C4-2B (cell line): Measurements from ENCODE around the gene COL9A3.

Experiments
- H3K27ac ChIP-seq: fragments of 450-650 bp; 2 replicates; pipeline ENCODE4 v1.5.1; 2017
- ZFX ChIP-seq: fragments of 450-650 bp; IDR thresholded peaks from 2 replicates; pipeline ENCODE4 v1.6.1; 2017
- TF ChIP-seq, protein P1 (sequence below): fragments of 450-650 bp; conservative IDR thresholded peaks from 2 replicates; pipeline ENCODE4 v1.5.1; 2017; ENCODE audit warnings: mild to moderate bottlenecking

The COL9A3 gene

DNA sequence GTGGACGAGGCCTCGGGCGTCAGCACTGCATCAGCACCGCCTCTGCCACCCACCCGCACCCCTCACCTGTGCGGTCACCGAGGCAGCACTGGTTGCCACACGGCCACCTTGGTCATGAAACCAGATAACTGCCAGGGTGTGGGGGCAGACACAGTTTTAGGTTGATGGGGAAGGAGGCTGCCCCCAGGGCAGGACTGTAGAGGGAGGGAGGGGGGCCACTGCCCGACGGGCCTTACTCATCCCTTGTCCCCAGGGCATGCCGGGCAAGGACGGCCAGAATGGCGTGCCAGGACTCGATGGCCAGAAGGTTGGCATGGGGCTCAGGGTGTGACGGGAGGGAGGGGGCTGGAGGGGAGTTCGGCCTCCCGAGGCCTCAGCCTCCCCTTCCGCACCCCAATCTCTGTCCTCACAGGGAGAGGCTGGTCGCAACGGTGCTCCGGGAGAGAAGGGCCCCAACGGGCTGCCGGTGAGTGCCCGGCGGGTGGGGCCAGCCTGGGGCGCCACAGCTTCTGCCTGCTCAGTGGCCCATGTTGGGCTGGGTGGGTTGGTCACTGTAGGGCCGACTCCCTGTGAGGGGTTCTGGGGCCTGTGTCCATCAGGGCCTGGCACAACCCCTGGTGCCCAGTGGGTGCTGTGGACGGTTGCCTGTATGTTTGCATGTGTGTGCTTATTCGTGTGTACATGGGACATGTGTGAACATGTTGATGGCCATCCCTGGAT is 11.8 kb downstream of the COL9A3 start:
- TF ChIP-seq, protein P1, sequence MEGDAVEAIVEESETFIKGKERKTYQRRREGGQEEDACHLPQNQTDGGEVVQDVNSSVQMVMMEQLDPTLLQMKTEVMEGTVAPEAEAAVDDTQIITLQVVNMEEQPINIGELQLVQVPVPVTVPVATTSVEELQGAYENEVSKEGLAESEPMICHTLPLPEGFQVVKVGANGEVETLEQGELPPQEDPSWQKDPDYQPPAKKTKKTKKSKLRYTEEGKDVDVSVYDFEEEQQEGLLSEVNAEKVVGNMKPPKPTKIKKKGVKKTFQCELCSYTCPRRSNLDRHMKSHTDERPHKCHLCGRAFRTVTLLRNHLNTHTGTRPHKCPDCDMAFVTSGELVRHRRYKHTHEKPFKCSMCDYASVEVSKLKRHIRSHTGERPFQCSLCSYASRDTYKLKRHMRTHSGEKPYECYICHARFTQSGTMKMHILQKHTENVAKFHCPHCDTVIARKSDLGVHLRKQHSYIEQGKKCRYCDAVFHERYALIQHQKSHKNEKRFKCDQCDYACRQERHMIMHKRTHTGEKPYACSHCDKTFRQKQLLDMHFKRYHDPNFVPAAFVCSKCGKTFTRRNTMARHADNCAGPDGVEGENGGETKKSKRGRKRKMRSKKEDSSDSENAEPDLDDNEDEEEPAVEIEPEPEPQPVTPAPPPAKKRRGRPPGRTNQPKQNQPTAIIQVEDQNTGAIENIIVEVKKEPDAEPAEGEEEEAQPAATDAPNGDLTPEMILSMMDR = no peak
- no peak for TF ChIP-seq ZFX
- H3K27ac ChIP-seq = no peak overlapping the region

DNA sequence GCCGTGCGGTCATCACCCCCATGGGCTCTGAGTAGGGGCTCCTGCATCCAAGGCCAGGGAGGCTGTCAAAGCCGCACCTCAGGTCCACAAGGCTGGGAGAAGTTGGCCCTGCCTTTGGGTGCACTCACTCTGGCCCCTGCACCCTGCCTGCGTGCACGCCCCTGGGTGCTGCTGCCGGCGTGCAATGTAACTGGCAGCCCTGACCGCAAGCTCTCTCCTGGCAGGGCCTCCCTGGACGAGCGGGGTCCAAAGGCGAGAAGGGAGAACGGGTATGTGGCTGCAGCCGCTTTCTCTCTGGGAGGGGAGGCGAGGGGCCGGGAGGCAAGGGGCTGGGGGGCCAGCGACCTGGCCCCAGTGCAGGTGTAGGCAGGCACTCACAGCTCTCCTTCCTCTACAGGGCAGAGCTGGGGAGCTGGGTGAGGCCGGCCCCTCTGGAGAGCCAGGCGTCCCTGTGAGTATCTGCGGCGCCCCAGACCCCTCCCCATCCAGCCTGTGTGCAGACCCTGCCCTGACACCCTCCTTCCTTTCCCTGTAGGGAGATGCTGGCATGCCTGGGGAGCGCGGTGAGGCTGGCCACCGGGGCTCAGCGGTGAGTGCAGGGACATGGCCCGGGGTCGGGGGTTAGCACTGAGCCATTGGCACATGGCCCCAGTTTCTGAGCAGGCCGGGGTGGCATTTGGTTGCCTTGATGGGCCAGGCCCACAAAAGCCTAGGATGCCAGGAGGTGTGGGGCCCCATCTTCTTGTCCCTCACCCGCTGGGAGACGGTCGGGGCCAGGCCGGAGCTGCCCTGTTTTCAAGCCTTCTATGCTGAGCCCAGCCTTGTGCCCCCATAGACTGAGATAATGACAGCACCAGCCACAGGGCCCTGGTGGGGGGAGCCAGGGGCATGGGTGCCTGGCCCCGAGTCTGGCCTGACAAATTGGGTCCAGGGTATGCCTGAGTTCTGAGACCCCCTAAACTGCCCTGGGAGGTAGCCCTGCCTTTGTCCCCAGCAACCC is 12.7 kb downstream of the COL9A3 start:
- H3K27ac ChIP-seq = no peak overlapping the region; the same call in 1 of the 2 replicates
- TF ChIP-seq, protein P1 = no peak
- TF ChIP-seq ZFX = no peak

DNA sequence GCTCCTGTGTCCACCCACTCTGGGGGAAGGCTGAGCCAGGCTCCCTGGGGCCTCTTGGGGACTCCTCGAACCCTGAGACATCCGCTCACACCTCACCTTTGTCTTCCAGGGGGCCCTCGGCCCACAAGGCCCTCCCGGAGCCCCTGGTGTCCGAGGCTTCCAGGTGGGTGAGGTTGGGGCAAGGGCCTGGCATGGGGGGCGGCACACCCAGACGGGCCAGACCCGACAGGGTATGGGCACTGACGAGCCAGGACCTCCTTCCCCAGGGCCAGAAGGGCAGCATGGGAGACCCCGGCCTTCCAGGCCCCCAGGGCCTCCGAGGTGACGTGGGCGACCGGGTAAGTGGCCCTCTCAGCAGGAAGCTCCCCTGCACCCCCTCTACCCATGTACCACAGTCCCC is 13.4 kb downstream of the COL9A3 start:
- no peak overlapping the region; the same call in 1 of the 2 replicates for H3K27ac ChIP-seq
- TF ChIP-seq ZFX = no peak
- TF ChIP-seq, protein P1 = no peak

DNA sequence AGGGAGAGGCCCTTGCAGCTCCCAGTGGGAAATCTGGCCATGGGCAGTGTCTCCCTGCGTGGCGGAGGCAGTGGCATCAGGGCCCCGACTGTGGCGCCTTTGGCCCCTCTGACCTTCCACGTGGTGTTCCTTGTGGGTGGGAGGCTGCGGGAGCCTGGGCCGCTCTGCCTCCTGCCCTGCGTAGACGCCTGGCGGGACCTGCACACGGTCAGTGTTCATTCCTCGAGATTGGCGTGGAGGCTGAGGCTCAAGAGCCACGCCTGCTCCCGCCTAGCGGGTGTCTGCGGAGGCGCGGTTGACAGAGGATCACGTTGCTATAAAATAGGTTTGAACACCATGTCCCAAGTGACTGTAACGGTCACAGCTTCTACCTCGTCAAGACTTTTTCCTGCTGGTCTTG is 14.0 kb downstream of the COL9A3 start:
- peak overlapping the region; percentile 81 for H3K27ac ChIP-seq

DNA sequence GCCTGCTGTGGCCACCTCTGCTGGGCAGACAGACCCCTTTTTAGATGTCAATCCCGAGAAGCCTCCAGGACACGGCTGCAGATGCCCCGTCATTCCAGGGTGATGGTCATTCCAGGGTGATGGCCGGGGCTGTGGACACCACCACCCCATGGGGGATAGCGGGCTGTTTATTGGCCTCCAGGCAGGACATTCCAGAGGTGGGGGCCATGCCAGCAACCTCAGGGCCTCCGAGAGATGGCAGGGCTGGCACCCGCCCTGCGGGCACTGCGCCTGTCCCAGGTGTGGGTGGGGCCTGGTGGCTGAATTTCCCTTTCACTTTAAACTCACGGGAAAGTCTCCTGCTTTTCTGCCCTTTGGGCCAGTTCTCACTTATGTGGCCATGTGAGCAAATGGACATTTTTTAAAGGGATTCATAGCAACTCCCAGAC is 14.5 kb downstream of the COL9A3 start:
- H3K27ac ChIP-seq = peak overlapping the region; percentile 81
- no peak for TF ChIP-seq ZFX
- TF ChIP-seq, protein P1 = no peak

More for the DNA sequence above, 14.0 kb downstream of the COL9A3 start:
- TF ChIP-seq, protein P1 = no peak; the same call in 1 of the 2 replicates
- no peak for TF ChIP-seq ZFX

DNA sequence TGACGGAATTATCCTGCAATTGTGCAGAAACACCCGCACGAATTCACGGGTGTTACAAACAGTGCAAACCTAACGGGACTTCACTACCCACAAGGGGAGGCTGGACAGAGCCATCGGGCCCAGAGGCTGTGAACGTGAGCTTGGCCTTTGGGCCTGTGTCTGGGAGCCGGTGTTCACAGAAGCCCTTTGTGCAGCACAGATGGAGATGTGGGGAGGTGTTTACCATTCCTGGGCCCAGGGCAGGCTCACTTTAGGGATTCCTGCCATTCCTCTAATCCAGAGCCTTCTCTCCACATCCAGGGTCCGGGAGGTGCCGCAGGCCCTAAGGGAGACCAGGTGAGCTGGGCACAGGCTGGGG is 15.0 kb downstream of the COL9A3 start:
- TF ChIP-seq, protein P1 = no peak
- TF ChIP-seq ZFX = no peak
- H3K27ac ChIP-seq = peak overlapping the region; percentile 81
